H4 (cell line): ENCODE results near the gene ABCA9. TPM values are rescaled to one million over a fixed set of nuclear protein-coding genes. Genes with fewer than 3 reads are reported as not detected.
"Not testable (repeated sequence)": the region's sequence is repeated elsewhere in the genome, so short reads cannot be mapped to it uniquely, and the experiment has no call there.

Experiments used
- DNase-seq: peaks from one replicate; pipeline ENCODE4 v3.0.0-alpha.2; 2015; ENCODE audit warnings: low spot score
- total RNA-seq: library from RNA; depleted of rRNA; stranded (reverse); fragments of >200 nt; shearing (Covaris generic); gene quantifications from 2 replicates; pipeline ENCODE4 v1.2.3, GENCODE V29; 2014

Gene ABCA9
- total RNA-seq, 1 experiment from 2014 or later: not detected

DNA sequence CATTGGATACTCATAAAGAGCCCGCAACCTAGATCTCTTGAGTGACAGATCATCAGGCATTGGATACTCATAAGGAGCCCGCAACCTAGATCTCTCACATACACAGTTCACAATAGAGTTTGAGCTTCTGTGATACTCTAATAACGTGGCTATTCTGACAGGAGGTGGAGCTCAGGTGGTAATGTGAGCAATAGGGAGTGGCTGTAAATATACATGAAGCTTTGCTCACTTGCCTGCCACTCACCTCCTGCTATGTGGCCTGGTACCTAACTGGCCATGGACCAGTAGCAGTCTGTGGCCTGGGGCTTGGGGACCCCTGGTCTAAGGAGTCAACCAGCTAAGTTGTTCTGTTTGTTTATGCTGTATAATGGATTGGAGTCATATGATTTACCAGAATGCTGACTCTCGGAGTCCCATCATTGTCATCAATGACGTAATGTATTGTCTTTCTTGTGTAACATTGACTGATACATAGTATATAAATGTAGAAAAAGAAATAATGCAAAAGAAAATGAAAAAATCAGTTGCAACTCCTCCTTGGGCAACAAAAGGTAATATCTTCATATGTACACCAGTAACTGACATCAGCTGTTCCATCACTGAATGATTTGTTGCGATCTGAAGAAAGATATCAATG, 17.5 kb downstream of the ABCA9 start:
- no peak for DNase-seq

GRCh38 chr17:69042308-69042707, 18.4 kb downstream of the ABCA9 start:
- no peak for DNase-seq

GRCh38 chr17:69031839-69032238, 28.9 kb downstream of the ABCA9 start:
- DNase-seq: no peak

GRCh38 chr17:69030169-69030568, 30.6 kb downstream of the ABCA9 start:
- no peak for DNase-seq

GRCh38 chr17:69018687-69019086, 42.0 kb downstream of the ABCA9 start:
- DNase-seq: no peak

DNA sequence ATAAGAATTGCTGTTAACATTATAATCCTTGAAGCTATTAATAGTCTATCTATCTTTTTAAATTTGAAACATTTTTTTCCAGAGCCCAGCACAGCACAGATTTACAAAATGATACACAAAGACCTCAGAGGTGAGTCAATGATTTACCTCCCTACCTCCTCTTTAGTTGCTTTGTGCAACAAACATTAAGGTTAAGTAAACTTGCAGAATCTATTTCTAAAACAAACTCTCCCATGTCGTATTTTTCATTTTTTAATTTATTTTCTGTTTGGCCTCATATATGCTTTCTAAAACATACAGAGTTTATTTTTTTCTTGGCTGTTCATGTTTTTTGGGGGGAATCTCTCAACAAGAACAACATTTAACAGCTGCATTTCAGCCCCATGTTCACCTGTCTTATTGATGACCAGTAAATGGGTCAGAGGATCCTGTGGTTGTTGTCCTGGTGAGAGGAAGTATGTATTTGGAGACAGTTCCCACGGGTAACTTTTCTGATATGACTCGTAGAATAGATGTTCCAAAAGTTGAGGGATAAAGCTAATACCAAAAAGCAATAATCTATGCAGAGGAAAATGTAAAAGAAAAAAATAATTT, 42.6 kb downstream of the ABCA9 start:
- no peak for DNase-seq

DNA sequence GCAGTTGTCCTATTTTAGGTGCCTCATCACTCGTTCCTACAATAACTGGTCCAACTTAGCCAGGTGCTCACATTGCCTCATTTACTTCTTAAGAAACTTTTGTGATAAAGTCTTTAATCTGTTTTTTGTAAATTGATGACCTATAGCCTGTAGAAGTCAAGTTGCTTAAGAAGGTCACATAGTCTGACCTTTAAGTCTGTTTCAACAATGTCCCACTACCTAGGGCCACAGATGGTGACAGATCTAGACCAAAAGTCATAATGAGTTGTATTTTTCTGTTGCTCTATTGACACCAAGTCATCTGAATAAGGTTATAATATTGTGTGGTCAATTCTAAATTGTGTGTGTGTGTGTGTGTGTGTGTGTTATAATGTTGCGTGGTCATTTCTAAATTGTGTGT, 45.1 kb downstream of the ABCA9 start:
- DNase-seq: no peak

GRCh38 chr17:69012895-69013805, 47.6 kb downstream of the ABCA9 start:
- DNase-seq: no peak

GRCh38 chr17:69009930-69010329, 50.8 kb downstream of the ABCA9 start:
- DNase-seq: no peak

- not testable (repeated sequence) for DNase-seq
Measured at GRCh38 chr17:69004759-69005158, 56.0 kb downstream of the ABCA9 start.

DNA sequence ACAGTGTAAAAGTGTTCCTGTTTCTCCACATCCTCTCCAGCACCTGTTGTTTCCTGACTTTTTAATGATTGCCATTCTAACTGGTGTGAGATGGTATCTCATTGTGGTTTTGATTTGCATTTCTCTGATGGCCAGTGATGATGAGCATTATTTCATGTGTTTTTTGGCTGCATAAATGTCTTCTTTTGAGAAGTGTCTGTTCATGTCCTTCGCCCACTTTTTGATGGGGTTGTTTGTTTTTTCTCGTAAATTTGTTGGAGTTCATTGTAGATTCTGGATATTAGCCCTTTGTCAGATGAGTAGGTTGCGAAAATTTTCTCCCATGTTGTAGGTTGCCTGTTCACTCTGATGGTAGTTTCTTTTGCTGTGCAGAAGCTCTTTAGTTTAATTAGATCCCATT, 61.0 kb downstream of the ABCA9 start:
- not testable (repeated sequence) for DNase-seq

- DNase-seq: no peak
Measured at GRCh38 chr17:68993112-68993511, 67.6 kb downstream of the ABCA9 start.

- DNase-seq: no peak
Measured at GRCh38 chr17:68987966-68988365, 72.8 kb downstream of the ABCA9 start.

GRCh38 chr17:68981288-68981687, 79.4 kb downstream of the ABCA9 start:
- peak; percentile 51 for DNase-seq

DNA sequence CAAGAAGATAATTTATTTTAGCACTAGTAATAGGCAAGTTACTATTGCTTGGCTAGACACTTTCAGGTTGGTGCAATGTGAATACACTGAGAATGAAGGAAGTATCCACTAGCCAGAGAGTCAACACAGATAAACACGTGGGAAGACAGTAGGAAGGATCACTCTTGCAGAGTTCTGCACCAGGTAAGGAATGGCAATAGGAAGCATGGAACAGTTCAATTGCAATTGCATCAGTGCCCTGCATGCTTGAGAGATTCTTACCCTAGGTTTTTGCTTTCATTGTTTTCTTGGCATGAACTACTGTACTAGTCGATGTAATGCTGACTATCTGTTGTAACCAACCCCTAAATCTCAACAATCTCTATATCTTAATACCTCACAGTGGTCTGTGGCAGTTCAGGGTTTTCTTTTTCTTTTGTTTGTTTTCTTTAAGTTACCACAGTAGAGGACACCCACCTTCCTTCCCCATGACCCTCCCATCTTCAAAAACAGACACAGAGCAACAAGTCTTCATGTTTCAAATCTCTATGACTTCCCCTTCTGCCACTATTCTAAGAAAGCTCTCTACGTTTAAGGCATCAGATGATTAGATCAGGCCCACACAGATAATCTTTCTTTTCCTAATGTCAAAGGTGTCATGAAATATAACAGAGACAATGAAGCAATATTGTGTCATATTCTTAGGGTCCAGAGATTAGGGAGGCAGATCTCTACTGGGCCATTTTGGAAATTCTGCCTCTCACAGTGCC, 87.5 kb downstream of the ABCA9 start:
- DNase-seq: no peak

DNA sequence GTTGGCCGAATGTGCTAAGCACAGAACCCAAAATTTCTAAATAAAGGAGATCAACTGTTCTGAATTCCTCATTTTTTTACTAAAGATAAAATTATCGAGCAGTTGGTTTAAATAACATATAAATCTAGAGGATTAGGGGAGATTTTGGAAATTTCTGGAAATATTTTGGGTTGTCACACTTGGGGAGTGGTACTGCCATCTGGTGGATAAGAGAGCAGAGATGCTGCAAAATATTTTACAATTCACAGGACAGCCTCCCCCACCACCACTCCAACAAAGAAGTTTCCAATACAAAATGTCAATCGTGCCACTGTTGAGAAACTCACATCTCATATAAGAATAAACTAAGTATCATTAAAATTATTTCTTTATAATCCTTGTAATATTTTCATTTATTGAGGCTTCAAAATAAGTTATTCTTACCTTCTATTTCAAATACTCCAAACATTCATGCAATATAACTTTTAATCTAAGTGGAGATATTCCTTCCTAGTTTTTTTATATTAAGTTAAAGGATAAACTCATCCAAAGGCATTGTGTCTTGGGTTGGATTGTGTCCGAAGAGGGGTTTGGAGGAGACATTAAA, 88.5 kb downstream of the ABCA9 start:
- no peak for DNase-seq

- no peak for DNase-seq
Measured at GRCh38 chr17:68969101-68969500, 91.6 kb downstream of the ABCA9 start.

DNA sequence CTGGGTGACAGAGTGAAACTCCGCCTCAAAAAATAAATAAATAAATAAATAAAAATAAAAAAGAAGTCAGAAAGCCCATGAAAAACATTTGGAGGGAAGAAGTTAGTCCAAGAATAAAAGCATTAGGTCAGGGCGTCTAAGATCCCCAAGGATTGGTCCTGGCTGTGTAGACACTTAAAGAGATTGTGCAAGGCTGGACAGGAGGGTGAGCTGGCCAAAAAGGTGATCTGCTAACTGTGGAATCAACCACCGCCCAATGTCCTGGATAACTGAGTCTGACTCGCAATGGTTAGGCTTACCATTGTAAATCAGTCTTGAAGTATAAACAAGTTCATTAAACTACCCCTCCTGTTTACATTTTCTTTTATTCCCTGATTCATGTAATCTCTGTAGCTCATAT, 96.8 kb downstream of the ABCA9 start:
- DNase-seq: no peak

- no peak for DNase-seq
Measured at GRCh38 chr17:68961214-68961882, 99.4 kb downstream of the ABCA9 start.

- DNase-seq: not testable (repeated sequence)
Measured at GRCh38 chr17:68959117-68959516, 101.6 kb downstream of the ABCA9 start.

GRCh38 chr17:68957944-68958343, 102.8 kb downstream of the ABCA9 start:
- DNase-seq: no peak
